Measurements from ENCODE around the gene LRRIQ4.

- TF ChIP-seq, protein P1, sequence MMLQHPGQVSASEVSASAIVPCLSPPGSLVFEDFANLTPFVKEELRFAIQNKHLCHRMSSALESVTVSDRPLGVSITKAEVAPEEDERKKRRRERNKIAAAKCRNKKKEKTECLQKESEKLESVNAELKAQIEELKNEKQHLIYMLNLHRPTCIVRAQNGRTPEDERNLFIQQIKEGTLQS (IDR thresholded peaks at IDR 0.05): no peak
- no peak for TF ChIP-seq HNF4G (IDR thresholded peaks at IDR 0.05)
These were observed 22.5 kb upstream of the LRRIQ4 start for GRCh38 chr3:169790219-169790618.

Data from liver (tissue), 1 donor.